HG03575 (cell line): ENCODE data around the gene PTPRR.

Experiments used
- ATAC-seq: cut with Tn5 transposase; IDR thresholded peaks from one replicate; pipeline ENCODE4 v1.9.1; 2021; ENCODE audit not compliant: unreplicated experiment, insufficient number of reproducible peaks, low FRiP score; ENCODE audit errors: extremely low read depth

The PTPRR gene

GRCh38 chr12:70724444-70724843 is 196.1 kb downstream of the PTPRR start:
- ATAC-seq = no peak

- ATAC-seq = no peak
These were observed 197.8 kb downstream of the PTPRR start for GRCh38 chr12:70722584-70723343.

- no peak for ATAC-seq
These were observed 198.7 kb downstream of the PTPRR start for GRCh38 chr12:70721656-70722357.

GRCh38 chr12:70721216-70721615 is 199.3 kb downstream of the PTPRR start:
- ATAC-seq = no peak

- ATAC-seq = no peak
These were observed 200.7 kb downstream of the PTPRR start for GRCh38 chr12:70719672-70720420.

GRCh38 chr12:70719071-70719470 is 201.5 kb downstream of the PTPRR start:
- no peak for ATAC-seq

- ATAC-seq = no peak
These were observed 208.7 kb downstream of the PTPRR start for GRCh38 chr12:70711831-70712230.

- no peak for ATAC-seq
These were observed 211.5 kb downstream of the PTPRR start for GRCh38 chr12:70709022-70709421.

GRCh38 chr12:70706611-70707010 is 213.9 kb downstream of the PTPRR start:
- no peak for ATAC-seq

GRCh38 chr12:70698345-70698744 is 222.2 kb downstream of the PTPRR start:
- no peak for ATAC-seq

GRCh38 chr12:70695361-70696023 is 225.0 kb downstream of the PTPRR start:
- no peak for ATAC-seq

GRCh38 chr12:70692681-70693288 is 227.8 kb downstream of the PTPRR start:
- no peak for ATAC-seq

- ATAC-seq = no peak
These were observed 229.4 kb downstream of the PTPRR start for GRCh38 chr12:70691018-70691672.

- ATAC-seq = no peak
These were observed 233.6 kb downstream of the PTPRR start for GRCh38 chr12:70686907-70687306.

- ATAC-seq = no peak
These were observed 234.2 kb downstream of the PTPRR start for GRCh38 chr12:70686299-70686698.

- ATAC-seq = no peak
These were observed 236.6 kb downstream of the PTPRR start for GRCh38 chr12:70683976-70684375.

GRCh38 chr12:70671698-70672097 is 248.8 kb downstream of the PTPRR start:
- no peak for ATAC-seq

GRCh38 chr12:70670948-70671347 is 249.6 kb downstream of the PTPRR start:
- no peak for ATAC-seq
